Nephron progenitor cell (in vitro differentiated cells): ENCODE results near the gene PIGP.

Experiments used
- DNase-seq: peaks from one replicate; pipeline ENCODE4 v3.0.0; 2021
- H3K27ac Mint-ChIP-seq: 2 replicates; pipeline ENCODE4 v1.8.0; 2021; ENCODE audit warnings: mild to moderate bottlenecking, moderate library complexity, mixed read lengths
- H3K27me3 Mint-ChIP-seq: 2 replicates; pipeline ENCODE4 v1.8.0; 2021; ENCODE audit warnings: mild to moderate bottlenecking, low read depth, mixed read lengths; ENCODE audit not compliant: poor library complexity
- H3K36me3 Mint-ChIP-seq: 2 replicates; pipeline ENCODE4 v1.8.0; 2021; ENCODE audit warnings: low read depth, mixed read lengths
- H3K4me1 Mint-ChIP-seq: 2 replicates; pipeline ENCODE4 v1.8.0; 2021; ENCODE audit warnings: mixed read lengths
- H3K4me3 Mint-ChIP-seq: 2 replicates; pipeline ENCODE4 v1.8.0; 2021; ENCODE audit warnings: mild to moderate bottlenecking, moderate library complexity, mixed read lengths
- H3K9me3 Mint-ChIP-seq: 2 replicates; pipeline ENCODE4 v1.8.0; 2021; ENCODE audit warnings: mild to moderate bottlenecking, moderate library complexity, mixed read lengths
- CTCF ChIP-seq: fragments of 200-600 bp; sonication (generic); IDR thresholded peaks from 2 replicates; pipeline ENCODE4 v1.5.0; 2021; ENCODE audit warnings: antibody characterized with exemption

PIGP gene

GRCh38 chr21:37045149-37045548, 27.7 kb downstream of the PIGP start:
- no peaks in the 10 kb centered on the region for H3K36me3 Mint-ChIP-seq
- no peak overlapping the region for H3K27ac Mint-ChIP-seq
- no peak overlapping the region for H3K4me3 Mint-ChIP-seq
- no peak for DNase-seq
- H3K4me1 Mint-ChIP-seq = peaks cover 15% of the 10 kb centered on the region
- TF ChIP-seq CTCF = no peak
- peaks cover 15% of the 10 kb centered on the region for H3K9me3 Mint-ChIP-seq
- H3K27me3 Mint-ChIP-seq = peaks cover 12% of the 10 kb centered on the region

GRCh38 chr21:37044643-37045042, 28.2 kb downstream of the PIGP start:
- Mint-ChIP-seq H3K9me3 (peaks cover 11% of the 10 kb centered on the region), H3K4me3 (no peak overlapping the region), H3K4me1 (peaks cover 15% of the 10 kb centered on the region), H3K36me3 (no peaks in the 10 kb centered on the region), H3K27ac (no peak overlapping the region), H3K27me3 (peaks cover 10% of the 10 kb centered on the region)
- DNase-seq = no peak
- no peak for TF ChIP-seq CTCF

GRCh38 chr21:37043818-37044217, 29.1 kb downstream of the PIGP start:
- peaks cover 14% of the 10 kb centered on the region for H3K27me3 Mint-ChIP-seq
- peaks cover 3% of the 10 kb centered on the region for H3K9me3 Mint-ChIP-seq
- TF ChIP-seq CTCF = no peak
- H3K4me3 Mint-ChIP-seq = no peak overlapping the region
- no peaks in the 10 kb centered on the region for H3K36me3 Mint-ChIP-seq
- peak overlapping the region; percentile 88 for H3K27ac Mint-ChIP-seq
- peaks cover 15% of the 10 kb centered on the region for H3K4me1 Mint-ChIP-seq
- no peak for DNase-seq

- peaks cover 21% of the 10 kb centered on the region for H3K27me3 Mint-ChIP-seq
- H3K9me3 Mint-ChIP-seq = no peaks in the 10 kb centered on the region
- H3K36me3 Mint-ChIP-seq = no peaks in the 10 kb centered on the region
- no peak for DNase-seq
- no peak for TF ChIP-seq CTCF
- peaks cover 11% of the 10 kb centered on the region for H3K4me1 Mint-ChIP-seq
- no peak overlapping the region for H3K4me3 Mint-ChIP-seq
- no peak overlapping the region for H3K27ac Mint-ChIP-seq
Measured at GRCh38 chr21:37041706-37042271, 31.1 kb downstream of the PIGP start.

GRCh38 chr21:37040212-37040611, 32.7 kb downstream of the PIGP start:
- no peak for TF ChIP-seq CTCF
- Mint-ChIP-seq H3K4me1 (peaks cover 5% of the 10 kb centered on the region), H3K27me3 (peaks cover 23% of the 10 kb centered on the region), H3K36me3 (no peaks in the 10 kb centered on the region), H3K4me3 (no peak overlapping the region), H3K27ac (no peak overlapping the region), H3K9me3 (no peaks in the 10 kb centered on the region)
- no peak for DNase-seq

- Mint-ChIP-seq H3K4me1 (peaks cover 5% of the 10 kb centered on the region), H3K36me3 (no peaks in the 10 kb centered on the region), H3K27ac (peak overlapping the region; percentile 33), H3K9me3 (no peaks in the 10 kb centered on the region), H3K27me3 (peaks cover 24% of the 10 kb centered on the region), H3K4me3 (no peak overlapping the region)
- TF ChIP-seq CTCF = no peak
- DNase-seq = no peak
Measured at GRCh38 chr21:37039411-37040075, 33.3 kb downstream of the PIGP start.
